Dermis microvascular lymphatic vessel endothelial cell (primary cell): ENCODE measurements around the gene TRIM41. TPM values are rescaled to one million over a fixed set of nuclear protein-coding genes. Genes with fewer than 3 reads are reported as not detected.
A peak's percentile ranks its signal among the peaks of the same experiment; 100 is the strongest.

Source experiments
- DNase-seq, 2 donors: peaks; one replicate each; pipeline versions ENCODE4 v3.0.0 to v3.0.0-alpha.2; 2010; ENCODE audit warnings: low read depth in 2 of 2
- total RNA-seq: library from RNA; depleted of rRNA; stranded (reverse); fragments of >200 nt; gene quantifications from 2 replicates; pipeline ENCODE4 v1.2.1, GENCODE V29; 2014

The TRIM41 gene
- total RNA-seq, 1 donor from 2014 or later, result 8.2 TPM

GRCh38 chr5:181231432-181231831, 8.4 kb downstream of the TRIM41 start:
- no peak for DNase-seq

GRCh38 chr5:181232593-181232992, 9.5 kb downstream of the TRIM41 start:
- no peak for DNase-seq

GRCh38 chr5:181233088-181233800, 10.2 kb downstream of the TRIM41 start:
- no peak for DNase-seq

GRCh38 chr5:181233801-181234454, 10.8 kb downstream of the TRIM41 start:
- no peak for DNase-seq

- DNase-seq, result no peak
Observed at GRCh38 chr5:181234455-181235306, 11.6 kb downstream of the TRIM41 start.

- DNase-seq, result no peak
Observed at GRCh38 chr5:181235323-181235688, 12.2 kb downstream of the TRIM41 start.

GRCh38 chr5:181235689-181236366, 12.7 kb downstream of the TRIM41 start:
- no peak for DNase-seq

- DNase-seq, result no peak
Observed at GRCh38 chr5:181236471-181236870, 13.4 kb downstream of the TRIM41 start.

- no peak for DNase-seq
Observed at GRCh38 chr5:181236954-181237641, 14.0 kb downstream of the TRIM41 start.

GRCh38 chr5:181237729-181238385, 14.8 kb downstream of the TRIM41 start:
- DNase-seq, result no peak

- no peak for DNase-seq
Observed at GRCh38 chr5:181239062-181239663, 16.1 kb downstream of the TRIM41 start.

- peak; percentile 55 to 89 for DNase-seq
Observed at GRCh38 chr5:181241393-181241975, 18.4 kb downstream of the TRIM41 start.

GRCh38 chr5:181242031-181242451, 19.0 kb downstream of the TRIM41 start:
- no peak for DNase-seq

- DNase-seq, result peak in 1 of 2 donors; percentile 48
Observed at GRCh38 chr5:181243018-181243563, 20.0 kb downstream of the TRIM41 start.

GRCh38 chr5:181243564-181244343, 20.7 kb downstream of the TRIM41 start, which contains the start of gene RACK1:
Gene RACK1, minus strand, starts transcription at chr5:181243906. Its CDS starts 106 bp downstream, at chr5:181243800.
- DNase-seq, result peak; percentile 78 to 91

GRCh38 chr5:181245427-181246275, 22.6 kb downstream of the TRIM41 start:
- no peak for DNase-seq

- DNase-seq, result peak; percentile 47 to 83
Observed at GRCh38 chr5:181246276-181247049, 23.4 kb downstream of the TRIM41 start.
